ENCODE data around the gene CBR4.
A peak's percentile ranks its signal among the peaks of the same experiment; 100 is the strongest.

DNA sequence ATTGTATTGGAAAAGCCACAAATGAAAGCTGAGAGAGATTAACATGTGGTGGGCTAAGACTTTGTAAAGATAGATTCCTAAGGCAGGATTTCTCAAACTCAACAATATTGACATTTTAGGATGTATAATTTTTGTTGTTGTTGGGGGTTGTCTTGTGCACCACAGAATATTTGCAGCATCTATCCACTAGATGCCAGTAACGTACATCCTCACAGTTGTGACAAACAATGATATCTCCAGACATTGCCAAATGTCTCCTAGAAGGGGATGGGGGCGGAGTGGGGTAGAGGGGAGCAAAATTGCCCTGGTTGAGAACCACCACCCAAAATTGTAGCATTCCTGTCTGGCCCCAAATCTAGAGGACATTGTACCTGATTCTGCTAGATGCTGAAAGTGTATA is 14.7 kb upstream of the CBR4 start:
- no peak for TF ChIP-seq POLR2A (IDR thresholded peaks at IDR 0.05)
- TF ChIP-seq CTCF (IDR thresholded peaks at IDR 0.05) = peak; percentile 47 to 74 (median 68)

Measured in heart left ventricle (tissue), 13 donors.